PFSK-1 (cell line): Measurements from ENCODE around the gene COL9A3.

ENCODE experiments used
- POLR2AphosphoS5 ChIP-seq: IDR thresholded peaks from 2 replicates; pipeline ENCODE4 v1.6.1; 2012; ENCODE audit warnings: low read depth, mild to moderate bottlenecking, control low read depth, low read length, moderate library complexity
- TF ChIP-seq, protein P1 (sequence below), 2 experiments: IDR thresholded peaks; 2 replicates each; pipeline versions ENCODE4 v1.6.1 to v1.8.0; 2011 to 2012; ENCODE audit warnings: low read depth in 2 of 2, low read length in 2 of 2, control low read depth in 1 of 2, inconsistent platforms in 1 of 2, mild to moderate bottlenecking in 1 of 2, moderate library complexity in 1 of 2; ENCODE audit not compliant: insufficient read depth in 1 of 2

DNA sequence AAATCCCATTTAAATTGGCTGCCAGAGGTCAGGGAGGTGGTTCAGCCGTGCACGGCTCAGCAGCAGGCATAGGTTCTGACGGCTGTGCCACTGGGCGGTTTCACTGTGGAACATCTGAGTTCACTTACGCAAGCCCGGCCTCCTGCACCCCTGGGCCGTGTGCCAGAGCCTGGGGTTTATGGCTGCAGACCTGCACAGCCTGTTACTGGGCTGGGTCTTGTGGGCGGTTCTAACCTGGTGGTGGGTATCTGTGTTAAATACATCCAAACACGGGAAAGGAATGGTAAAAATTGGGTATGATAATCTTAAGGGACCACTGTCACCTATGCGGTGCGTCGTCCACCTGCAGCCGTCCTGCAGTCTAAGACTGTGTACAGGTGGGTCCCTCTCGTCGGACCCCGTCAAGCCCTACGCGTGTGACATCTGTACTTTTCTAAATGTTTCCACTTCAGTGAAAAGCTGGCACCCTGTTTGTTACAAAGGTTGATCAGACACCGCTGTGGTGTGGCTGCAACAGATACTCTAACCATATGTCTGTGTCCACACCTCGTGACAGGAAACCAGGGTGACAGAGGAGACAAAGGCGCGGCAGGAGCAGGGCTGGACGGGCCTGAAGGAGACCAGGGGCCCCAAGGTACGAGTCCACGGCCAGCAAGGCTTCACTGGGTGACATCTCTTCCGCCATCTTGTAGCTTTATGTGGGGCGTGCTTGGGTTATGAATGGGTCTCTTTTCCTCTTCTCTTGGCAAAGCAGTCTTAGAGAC is 21.5 kb downstream of the COL9A3 start:
- TF ChIP-seq, protein P1, sequence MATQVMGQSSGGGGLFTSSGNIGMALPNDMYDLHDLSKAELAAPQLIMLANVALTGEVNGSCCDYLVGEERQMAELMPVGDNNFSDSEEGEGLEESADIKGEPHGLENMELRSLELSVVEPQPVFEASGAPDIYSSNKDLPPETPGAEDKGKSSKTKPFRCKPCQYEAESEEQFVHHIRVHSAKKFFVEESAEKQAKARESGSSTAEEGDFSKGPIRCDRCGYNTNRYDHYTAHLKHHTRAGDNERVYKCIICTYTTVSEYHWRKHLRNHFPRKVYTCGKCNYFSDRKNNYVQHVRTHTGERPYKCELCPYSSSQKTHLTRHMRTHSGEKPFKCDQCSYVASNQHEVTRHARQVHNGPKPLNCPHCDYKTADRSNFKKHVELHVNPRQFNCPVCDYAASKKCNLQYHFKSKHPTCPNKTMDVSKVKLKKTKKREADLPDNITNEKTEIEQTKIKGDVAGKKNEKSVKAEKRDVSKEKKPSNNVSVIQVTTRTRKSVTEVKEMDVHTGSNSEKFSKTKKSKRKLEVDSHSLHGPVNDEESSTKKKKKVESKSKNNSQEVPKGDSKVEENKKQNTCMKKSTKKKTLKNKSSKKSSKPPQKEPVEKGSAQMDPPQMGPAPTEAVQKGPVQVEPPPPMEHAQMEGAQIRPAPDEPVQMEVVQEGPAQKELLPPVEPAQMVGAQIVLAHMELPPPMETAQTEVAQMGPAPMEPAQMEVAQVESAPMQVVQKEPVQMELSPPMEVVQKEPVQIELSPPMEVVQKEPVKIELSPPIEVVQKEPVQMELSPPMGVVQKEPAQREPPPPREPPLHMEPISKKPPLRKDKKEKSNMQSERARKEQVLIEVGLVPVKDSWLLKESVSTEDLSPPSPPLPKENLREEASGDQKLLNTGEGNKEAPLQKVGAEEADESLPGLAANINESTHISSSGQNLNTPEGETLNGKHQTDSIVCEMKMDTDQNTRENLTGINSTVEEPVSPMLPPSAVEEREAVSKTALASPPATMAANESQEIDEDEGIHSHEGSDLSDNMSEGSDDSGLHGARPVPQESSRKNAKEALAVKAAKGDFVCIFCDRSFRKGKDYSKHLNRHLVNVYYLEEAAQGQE (IDR thresholded peaks at IDR 0.05; ENCODE audit: insufficient read depth in 1 of 2, low read depth in 2 of 2, low read length in 2 of 2): no peak
- no peak for TF ChIP-seq POLR2AphosphoS5
